Gastrocnemius medialis (tissue), 4 donors: Measurements from ENCODE around the gene KRT3. TPM values are rescaled to one million over a fixed set of nuclear protein-coding genes. Genes with fewer than 3 reads are reported as not detected.

ENCODE experiments used
- ATAC-seq, 2 donors: fragments of 150-250 bp; one replicate each; pipeline ENCODE4 v1.9.1; 2016
- DNase-seq, 2 donors: peaks; one replicate each; pipeline ENCODE4 v3.0.0-alpha.2; 2019
- H3K27ac ChIP-seq, 4 donors: fragments of 200-600 bp; sonication (generic); 1 replicate in 1 of 4; 2 replicates in 3 of 4; pipeline ENCODE4 v1.5.1; 2016 to 2018; ENCODE audit warnings: mild to moderate bottlenecking in 2 of 4, moderate library complexity in 1 of 4
- H3K27me3 ChIP-seq, 3 donors: fragments of 200-600 bp; sonication (generic) in 2 of 3; 1 replicate in 1 of 3; 2 replicates in 2 of 3; pipeline versions ENCODE4 v1.5.1 to v1.6.0; 2016 to 2019; ENCODE audit warnings: mild to moderate bottlenecking in 1 of 3, moderate library complexity in 1 of 3
- H3K36me3 ChIP-seq, 2 donors: fragments of 200-600 bp; sonication (generic) in 1 of 2; one replicate each; pipeline ENCODE4 v1.5.1; 2017 to 2018
- H3K4me1 ChIP-seq, 2 donors: fragments of 200-600 bp; sonication (generic) in 1 of 2; one replicate each; pipeline ENCODE4 v1.5.1; 2016 to 2017; ENCODE audit warnings: mild to moderate bottlenecking in 2 of 2
- H3K4me3 ChIP-seq, 4 donors: fragments of 200-600 bp; sonication (generic) in 3 of 4; 1 replicate in 1 of 4; 2 replicates in 3 of 4; pipeline ENCODE4 v1.5.1; 2016 to 2019; ENCODE audit warnings: mild to moderate bottlenecking in 2 of 4
- H3K9me3 ChIP-seq, 3 donors: fragments of 200-600 bp; sonication (generic) in 2 of 3; 1 replicate in 1 of 3; 2 replicates in 2 of 3; pipeline ENCODE4 v1.5.1; 2016 to 2019
- CTCF ChIP-seq, 5 experiments: fragments of 450-650 bp in 3 of 5; fragments of 200-600 bp in 2 of 5; sonication (generic) in 2 of 5; IDR thresholded peaks in 4 of 5; conservative IDR thresholded peaks in 1 of 5; 1 replicate in 4 of 5; 2 replicates in 1 of 5; pipeline ENCODE4 v1.5.1; 2016 to 2019; ENCODE audit warnings: antibody characterized with exemption in 5 of 5, mild to moderate bottlenecking in 3 of 5, moderate library complexity in 3 of 5
- POLR2A ChIP-seq, 2 donors: fragments of 450-650 bp; IDR thresholded peaks; one replicate each; pipeline ENCODE4 v1.6.1; 2017; ENCODE audit warnings: antibody characterized with exemption in 2 of 2, mild to moderate bottlenecking in 2 of 2, moderate library complexity in 2 of 2
- in situ Hi-C, 4 donors: fragments of 200-750 bp; cut with MboI; loops; one replicate each; pipeline versions ENCODE4 v1.15.0 to v1.8.0; 2017; ENCODE audit warnings: low sequenced_read_pairs in 4 of 4
- intact Hi-C: fragments of 100-400 bp; cut with DNase I; formaldehyde crosslinking; loops from one replicate; pipeline ENCODE4 v1.15.1; 2023; ENCODE audit warnings: low total_unique reads
- total RNA-seq, 4 donors: library from RNA; depleted of rRNA; stranded (reverse); fragments of >200 nt; gene quantifications; one replicate each; pipeline versions ENCODE4 v1.1.0 to v1.2.3, GENCODE V29; 2016

KRT3 gene
- total RNA-seq, 4 donors from 2014 or later, result not detected

GRCh38 chr12:52766351-52767019 lies 29.4 kb downstream of the KRT3 start:
- TF ChIP-seq POLR2A (IDR thresholded peaks at IDR 0.05) (no peak), CTCF (IDR thresholded peaks at IDR 0.05 in 4 of 5, conservative IDR thresholded peaks at IDR 0.05 in 1 of 5) (no peak)
- Histone ChIP-seq H3K4me1 (no peaks in the 10 kb centered on the region), H3K27me3 (no peaks in the 10 kb centered on the region), H3K9me3 (no peaks in the 10 kb centered on the region), H3K27ac (no peak overlapping the region), H3K36me3 (no peaks in the 10 kb centered on the region), H3K4me3 (no peak overlapping the region)
- ATAC-seq (no peak), DNase-seq (no peak)
- intact Hi-C loops (no loop called here), in situ Hi-C loops (no loop called here)

GRCh38 chr12:52765702-52766101 lies 30.2 kb downstream of the KRT3 start:
- DNase-seq, result no peak
- Histone ChIP-seq H3K4me3 (no peak overlapping the region), H3K27me3 (peaks cover 0 to 2% (median 0%) of the 10 kb centered on the region in 3 donors), H3K27ac (no peak overlapping the region), H3K36me3 (no peaks in the 10 kb centered on the region), H3K9me3 (no peaks in the 10 kb centered on the region), H3K4me1 (no peaks in the 10 kb centered on the region)
- no peak for TF ChIP-seq POLR2A (IDR thresholded peaks at IDR 0.05)
- TF ChIP-seq CTCF (IDR thresholded peaks at IDR 0.05 in 4 of 5, conservative IDR thresholded peaks at IDR 0.05 in 1 of 5), result no peak
- no peak for ATAC-seq
- intact Hi-C loops, result no loop called here
- in situ Hi-C loops, result no loop called here

- intact Hi-C loops, result no loop called here
- Histone ChIP-seq H3K27me3 (peaks cover 0 to 4% (median 0%) of the 10 kb centered on the region in 3 donors), H3K27ac (no peak overlapping the region), H3K36me3 (no peaks in the 10 kb centered on the region), H3K4me1 (no peaks in the 10 kb centered on the region), H3K4me3 (no peak overlapping the region), H3K9me3 (no peaks in the 10 kb centered on the region)
- DNase-seq (no peak), ATAC-seq (no peak)
- in situ Hi-C loops, result no loop called here
- TF ChIP-seq CTCF (IDR thresholded peaks at IDR 0.05 in 4 of 5, conservative IDR thresholded peaks at IDR 0.05 in 1 of 5) (no peak), POLR2A (IDR thresholded peaks at IDR 0.05) (no peak)
These were observed 31.9 kb downstream of the KRT3 start for GRCh38 chr12:52763991-52764390.

- Histone ChIP-seq H3K36me3 (no peaks in the 10 kb centered on the region), H3K4me3 (no peak overlapping the region), H3K27ac (no peak overlapping the region), H3K27me3 (peaks cover 0 to 4% (median 0%) of the 10 kb centered on the region in 3 donors), H3K9me3 (no peaks in the 10 kb centered on the region), H3K4me1 (no peaks in the 10 kb centered on the region)
- TF ChIP-seq POLR2A (IDR thresholded peaks at IDR 0.05) (no peak), CTCF (IDR thresholded peaks at IDR 0.05 in 4 of 5, conservative IDR thresholded peaks at IDR 0.05 in 1 of 5) (no peak)
- ATAC-seq, result no peak
- in situ Hi-C loops (no loop called here), intact Hi-C loops (no loop called here)
- no peak for DNase-seq
These were observed 32.8 kb downstream of the KRT3 start for GRCh38 chr12:52763036-52763659.
